Activated naive CD8-positive, alpha-beta T cell treated with anti-CD3 and anti-CD28 coated beads, Interleukin-2, amount 50 U/mL, for 24 hours (primary cell): ENCODE data around the gene MSH4.
A peak's percentile ranks its signal among the peaks of the same experiment; 100 is the strongest.

Source experiments
- ATAC-seq: fragments of 150-1000 bp; cut with Tn5 transposase; one replicate; pipeline ENCODE4 v1.10.0; 2021
- DNase-seq: peaks from one replicate; pipeline ENCODE4 v3.0.0; 2021
- H3K27ac Mint-ChIP-seq: one replicate; pipeline ENCODE4 v1.8.0; 2021; ENCODE audit warnings: mild to moderate bottlenecking, mixed read lengths
- H3K27me3 Mint-ChIP-seq: one replicate; pipeline ENCODE4 v1.8.0; 2021; ENCODE audit warnings: mixed read lengths
- H3K36me3 Mint-ChIP-seq: one replicate; pipeline ENCODE4 v1.8.0; 2021; ENCODE audit warnings: low read depth, mixed read lengths
- H3K4me1 Mint-ChIP-seq: one replicate; pipeline ENCODE4 v1.8.0; 2021; ENCODE audit warnings: mixed read lengths
- H3K4me3 Mint-ChIP-seq: one replicate; pipeline ENCODE4 v1.8.0; 2021; ENCODE audit warnings: mild to moderate bottlenecking, moderate library complexity, mixed read lengths
- H3K9me3 Mint-ChIP-seq: one replicate; pipeline ENCODE4 v1.8.0; 2021; ENCODE audit warnings: mixed read lengths

MSH4 gene

DNA sequence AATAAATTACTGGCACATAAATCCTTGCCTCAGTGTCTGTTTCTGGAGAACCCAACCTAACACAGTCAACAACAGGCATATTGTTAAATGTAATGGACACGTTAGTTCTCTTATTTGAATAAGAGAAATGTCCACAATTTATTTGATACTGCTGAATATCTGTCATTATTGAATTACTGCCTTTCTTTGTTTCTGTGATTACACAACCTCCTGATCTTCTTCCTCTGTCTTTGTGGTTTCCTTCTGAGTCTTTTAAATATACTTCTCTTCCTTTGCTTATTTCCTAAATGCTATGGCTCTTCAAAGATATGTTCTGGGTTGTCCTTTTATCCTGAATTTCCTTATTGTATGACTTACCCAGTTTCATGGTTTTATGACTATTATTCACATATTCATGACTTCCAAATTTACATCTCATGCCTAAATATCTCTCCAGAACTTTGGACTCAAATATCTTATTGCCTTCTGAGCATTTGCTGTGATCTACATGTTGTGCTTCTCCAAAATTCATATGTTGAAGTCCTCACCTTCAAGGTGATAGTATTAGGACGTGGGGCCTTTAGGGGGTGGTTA, 39.9 kb downstream of the MSH4 start:
- ATAC-seq (no peak), DNase-seq (no peak)
- Mint-ChIP-seq H3K36me3 (no peaks in the 10 kb centered on the region), H3K27ac (no peak overlapping the region), H3K4me3 (no peak overlapping the region), H3K9me3 (peaks cover 30% of the 10 kb centered on the region), H3K27me3 (peaks cover 4% of the 10 kb centered on the region), H3K4me1 (no peaks in the 10 kb centered on the region)

DNA sequence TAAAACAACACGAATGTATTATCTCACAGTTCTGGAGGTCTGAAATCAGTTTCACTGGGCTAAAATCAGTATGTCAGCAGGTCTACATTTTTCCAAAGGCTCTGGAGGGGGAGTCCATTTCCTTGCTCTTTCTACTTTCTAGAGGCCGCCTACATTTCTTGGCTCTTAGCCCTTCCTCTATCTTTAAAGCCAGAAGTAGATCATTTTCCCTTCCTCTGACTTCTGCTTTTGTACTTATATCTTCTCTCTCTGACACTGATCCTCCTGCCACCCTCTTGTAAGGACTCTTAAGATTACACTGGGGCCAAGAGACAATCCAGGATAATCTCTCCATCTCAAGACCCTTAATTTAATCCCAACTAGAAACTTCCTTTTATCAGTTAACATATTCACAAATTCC, 41.4 kb downstream of the MSH4 start:
- peaks cover 19% of the 10 kb centered on the region for H3K9me3 Mint-ChIP-seq
- H3K4me3 Mint-ChIP-seq: no peak overlapping the region
- H3K27ac Mint-ChIP-seq: no peak overlapping the region
- H3K36me3 Mint-ChIP-seq: no peaks in the 10 kb centered on the region
- H3K4me1 Mint-ChIP-seq: no peaks in the 10 kb centered on the region
- peaks cover 4% of the 10 kb centered on the region for H3K27me3 Mint-ChIP-seq
- ATAC-seq (no peak), DNase-seq (no peak)

DNA sequence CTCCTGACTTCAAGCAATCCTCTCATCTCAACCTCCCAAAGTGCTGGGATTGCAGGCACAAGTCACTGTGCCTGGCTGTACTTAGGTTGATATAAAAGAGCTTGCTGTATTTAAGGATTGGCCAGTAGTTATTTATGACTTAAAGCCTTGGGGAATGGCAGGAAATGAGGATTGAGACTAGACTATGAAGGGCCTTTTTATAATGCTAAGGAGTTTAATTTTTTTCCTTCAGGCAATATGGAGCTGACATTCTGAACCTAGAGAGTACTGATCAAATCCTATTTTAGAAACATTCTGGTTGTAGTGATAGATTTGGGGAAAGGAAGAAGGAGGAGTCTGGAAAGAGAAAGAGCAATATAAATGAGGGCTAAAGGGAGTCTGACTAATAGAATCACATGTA, 44.7 kb downstream of the MSH4 start:
- ATAC-seq: no peak
- H3K4me1 Mint-ChIP-seq: no peaks in the 10 kb centered on the region
- H3K27ac Mint-ChIP-seq: no peak overlapping the region
- H3K27me3 Mint-ChIP-seq: peaks cover 4% of the 10 kb centered on the region
- no peak for DNase-seq
- H3K4me3 Mint-ChIP-seq: no peak overlapping the region
- peaks cover 9% of the 10 kb centered on the region for H3K9me3 Mint-ChIP-seq
- H3K36me3 Mint-ChIP-seq: no peaks in the 10 kb centered on the region

DNA sequence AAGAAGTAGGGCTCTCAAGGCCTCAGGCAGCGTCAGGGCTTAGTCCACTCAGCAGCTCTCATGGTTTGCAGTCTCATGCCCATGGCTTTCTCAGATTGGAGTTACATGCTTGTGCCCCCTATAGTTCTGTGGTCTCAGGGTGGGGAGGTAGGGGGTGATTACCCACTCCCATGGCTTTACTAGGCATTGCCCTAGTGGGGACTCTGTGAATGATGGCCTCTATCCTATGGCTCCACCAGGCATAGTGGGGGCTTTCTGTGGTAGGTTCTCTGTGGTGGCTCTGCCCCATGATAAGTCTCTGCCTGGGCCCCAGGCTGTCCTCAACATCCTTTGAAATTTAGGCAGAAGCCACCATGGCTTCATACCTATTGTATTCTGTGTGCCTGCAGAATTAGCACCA, 48.9 kb downstream of the MSH4 start:
- no peaks in the 10 kb centered on the region for H3K4me1 Mint-ChIP-seq
- H3K27me3 Mint-ChIP-seq: no peaks in the 10 kb centered on the region
- no peaks in the 10 kb centered on the region for H3K9me3 Mint-ChIP-seq
- no peak overlapping the region for H3K4me3 Mint-ChIP-seq
- no peak overlapping the region for H3K27ac Mint-ChIP-seq
- ATAC-seq (peak; percentile 28), DNase-seq (no peak)
- H3K36me3 Mint-ChIP-seq: no peaks in the 10 kb centered on the region

DNA sequence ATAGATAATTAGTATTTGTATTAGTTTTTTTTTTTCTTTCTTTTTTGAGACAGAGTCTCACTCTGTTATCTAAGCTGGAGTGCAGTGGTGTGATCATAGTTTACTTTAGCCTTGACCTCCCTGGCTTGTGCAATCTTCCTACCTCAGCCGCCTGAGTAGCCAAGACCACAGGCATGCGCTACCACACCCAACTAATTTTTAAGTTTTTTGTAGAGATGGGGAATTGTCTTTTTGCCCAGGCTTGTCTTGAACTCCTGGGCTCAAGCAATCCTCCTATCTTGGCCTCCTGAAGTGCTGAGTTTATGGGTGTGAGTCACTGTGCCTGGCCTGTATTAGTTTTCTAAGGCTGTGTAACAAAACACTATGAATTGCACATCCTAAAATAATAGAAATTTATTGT, 58.3 kb downstream of the MSH4 start:
- Mint-ChIP-seq H3K9me3 (no peaks in the 10 kb centered on the region), H3K4me1 (no peaks in the 10 kb centered on the region), H3K4me3 (no peak overlapping the region), H3K36me3 (no peaks in the 10 kb centered on the region), H3K27me3 (peaks cover 1% of the 10 kb centered on the region), H3K27ac (no peak overlapping the region)
- no peak for ATAC-seq
- DNase-seq: no peak

DNA sequence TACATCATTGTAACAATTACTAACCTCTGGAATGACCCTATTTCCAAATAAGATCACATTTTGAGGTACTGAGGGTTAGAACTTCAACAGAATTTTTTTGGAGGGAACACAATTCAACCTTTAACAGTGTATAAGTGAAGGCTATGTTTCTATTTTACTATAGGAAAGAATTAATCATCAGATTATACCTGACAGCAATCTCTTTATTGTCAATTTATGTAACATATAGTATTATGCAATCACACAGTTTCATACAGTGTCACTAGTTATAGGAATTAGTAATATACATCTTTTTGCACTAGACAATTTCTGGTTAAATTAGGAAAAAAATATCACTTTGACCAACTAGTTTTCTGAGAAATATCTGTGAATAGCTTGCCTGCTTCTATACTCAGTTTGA, 59.1 kb downstream of the MSH4 start:
- H3K36me3 Mint-ChIP-seq: no peaks in the 10 kb centered on the region
- no peak overlapping the region for H3K27ac Mint-ChIP-seq
- no peak overlapping the region for H3K4me3 Mint-ChIP-seq
- ATAC-seq: no peak
- no peaks in the 10 kb centered on the region for H3K9me3 Mint-ChIP-seq
- no peak for DNase-seq
- peaks cover 1% of the 10 kb centered on the region for H3K27me3 Mint-ChIP-seq
- H3K4me1 Mint-ChIP-seq: no peaks in the 10 kb centered on the region

DNA sequence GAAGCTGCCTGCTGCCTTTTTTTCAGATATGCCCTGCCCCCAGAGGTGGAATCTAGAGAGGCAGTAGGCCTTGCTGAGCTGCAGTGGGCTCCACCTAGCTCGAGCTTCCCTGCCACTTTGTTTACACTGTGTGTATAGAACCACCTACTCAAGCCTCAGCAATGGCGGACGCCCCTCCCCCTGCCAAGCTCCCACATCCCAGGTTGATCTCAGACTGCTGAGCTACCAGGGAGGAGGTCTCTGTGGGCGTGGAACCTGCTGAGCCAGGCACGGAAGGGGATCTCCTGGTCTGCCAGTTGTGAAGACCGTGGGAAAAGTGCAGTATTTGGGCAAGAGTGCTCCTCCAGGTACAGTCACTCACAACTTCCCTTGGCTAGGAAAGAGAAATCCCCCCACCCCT, 65.1 kb downstream of the MSH4 start:
- no peak overlapping the region for H3K27ac Mint-ChIP-seq
- ATAC-seq: no peak
- DNase-seq: no peak
- H3K27me3 Mint-ChIP-seq: peaks cover 1% of the 10 kb centered on the region
- H3K36me3 Mint-ChIP-seq: no peaks in the 10 kb centered on the region
- H3K4me1 Mint-ChIP-seq: no peaks in the 10 kb centered on the region
- H3K4me3 Mint-ChIP-seq: no peak overlapping the region
- H3K9me3 Mint-ChIP-seq: no peaks in the 10 kb centered on the region

DNA sequence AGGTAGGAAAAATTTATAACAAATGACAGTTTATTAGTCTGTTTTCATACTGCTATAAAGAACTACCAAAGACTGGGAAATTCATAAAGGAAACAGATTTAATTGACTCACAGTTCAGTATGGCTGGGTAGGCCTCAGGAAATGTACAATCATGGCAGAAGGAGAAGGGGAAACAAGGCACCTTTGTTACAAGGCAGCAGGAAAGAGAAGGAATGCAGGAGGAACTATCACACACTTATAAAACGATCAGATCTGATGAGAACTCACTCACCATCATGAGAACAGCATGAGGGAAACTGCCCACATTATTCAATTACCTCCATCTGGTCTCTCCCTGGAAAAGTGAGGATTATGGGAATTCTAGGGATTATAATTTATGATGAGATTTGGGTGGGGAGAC, 74.3 kb downstream of the MSH4 start:
- no peaks in the 10 kb centered on the region for H3K4me1 Mint-ChIP-seq
- ATAC-seq (no peak), DNase-seq (no peak)
- no peaks in the 10 kb centered on the region for H3K27me3 Mint-ChIP-seq
- no peaks in the 10 kb centered on the region for H3K36me3 Mint-ChIP-seq
- H3K9me3 Mint-ChIP-seq: no peaks in the 10 kb centered on the region
- H3K4me3 Mint-ChIP-seq: no peak overlapping the region
- no peak overlapping the region for H3K27ac Mint-ChIP-seq

DNA sequence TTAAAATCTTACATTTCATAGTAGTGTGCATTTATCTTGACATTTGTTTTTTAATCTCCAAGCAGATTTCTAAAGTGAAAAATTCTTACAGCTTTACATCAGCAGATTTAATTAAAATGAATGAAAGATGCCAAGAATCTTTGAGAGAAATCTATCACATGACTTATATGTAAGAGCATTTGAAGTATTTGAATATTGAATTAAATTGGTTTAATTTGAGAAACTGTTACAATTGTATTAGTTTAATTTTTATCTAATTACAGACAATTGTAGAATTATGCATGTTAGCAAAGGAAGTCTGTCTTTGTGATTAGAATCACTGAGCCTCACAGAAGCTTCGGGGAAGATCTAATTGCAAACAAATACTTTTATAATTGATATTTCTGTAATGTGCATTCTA, 83.3 kb downstream of the MSH4 start:
- ATAC-seq (no peak), DNase-seq (no peak)
- Mint-ChIP-seq H3K4me3 (no peak overlapping the region), H3K27me3 (no peaks in the 10 kb centered on the region), H3K27ac (no peak overlapping the region), H3K36me3 (no peaks in the 10 kb centered on the region), H3K9me3 (no peaks in the 10 kb centered on the region), H3K4me1 (no peaks in the 10 kb centered on the region)

DNA sequence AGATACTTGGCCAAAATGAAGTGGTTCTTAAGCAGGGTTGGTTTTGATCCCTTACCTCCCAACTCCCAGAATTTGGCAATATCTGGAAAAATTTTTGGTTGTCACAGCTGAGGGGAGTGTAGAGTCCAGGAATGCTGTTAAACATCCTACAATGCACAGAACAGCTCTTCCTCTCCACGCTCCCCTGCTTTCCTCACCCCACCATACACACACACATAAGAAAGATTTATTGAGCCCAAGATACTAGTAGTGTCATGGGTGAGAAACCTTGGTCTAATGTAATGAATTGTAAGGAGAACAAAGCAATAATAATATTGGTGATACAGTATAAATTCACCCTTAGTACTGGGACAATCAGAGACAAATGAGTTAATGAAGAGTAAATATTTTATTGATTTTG, 87.8 kb downstream of the MSH4 start:
- DNase-seq: no peak
- Mint-ChIP-seq H3K4me1 (no peaks in the 10 kb centered on the region), H3K4me3 (no peak overlapping the region), H3K9me3 (no peaks in the 10 kb centered on the region), H3K36me3 (no peaks in the 10 kb centered on the region), H3K27me3 (no peaks in the 10 kb centered on the region), H3K27ac (no peak overlapping the region)
- ATAC-seq: no peak

DNA sequence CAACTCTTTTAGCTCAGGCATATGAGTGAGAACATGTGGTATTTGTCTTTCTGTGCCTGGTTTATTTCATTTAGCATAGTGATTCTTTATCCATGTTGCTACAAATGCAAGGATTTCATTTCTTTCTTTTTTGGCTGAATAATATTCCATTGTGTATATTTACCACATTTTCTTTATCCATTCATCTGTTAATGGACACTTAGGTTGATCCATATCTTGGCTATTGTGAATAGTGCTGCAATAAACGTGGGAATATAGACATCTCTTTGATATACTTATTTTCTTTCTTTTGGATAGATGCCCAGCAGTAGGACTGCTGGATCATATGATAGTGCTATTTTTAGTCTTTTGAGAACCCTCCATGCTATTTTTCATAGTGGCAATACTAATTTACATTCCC, 104.7 kb downstream of the MSH4 start:
- no peak for ATAC-seq
- peaks cover 2% of the 10 kb centered on the region for H3K27me3 Mint-ChIP-seq
- H3K9me3 Mint-ChIP-seq: peaks cover under 1% of the 10 kb centered on the region
- H3K27ac Mint-ChIP-seq: no peak overlapping the region
- no peak for DNase-seq
- H3K4me1 Mint-ChIP-seq: no peaks in the 10 kb centered on the region
- H3K36me3 Mint-ChIP-seq: no peaks in the 10 kb centered on the region
- H3K4me3 Mint-ChIP-seq: no peak overlapping the region

DNA sequence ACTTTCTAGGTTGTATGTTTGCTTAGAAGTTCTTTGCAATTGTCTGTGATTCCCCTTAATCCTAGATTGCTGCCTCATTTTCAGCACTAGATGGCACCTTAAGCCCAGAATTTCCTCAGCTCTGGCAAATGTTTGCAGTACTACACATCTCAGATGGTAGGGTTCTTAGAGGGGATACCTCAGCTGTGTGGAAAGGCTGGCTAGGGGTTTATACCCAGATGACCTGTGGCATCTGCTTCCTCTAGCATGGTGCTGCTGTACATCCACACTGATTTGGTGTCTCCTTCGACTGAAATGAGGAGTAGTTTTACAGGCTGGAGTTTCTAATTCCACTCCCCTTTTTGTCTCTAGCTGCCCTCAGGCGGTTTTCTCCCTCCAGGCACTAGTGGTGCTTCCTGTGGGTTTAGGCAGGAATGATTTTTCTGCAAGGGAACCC, 112.1 kb downstream of the MSH4 start:
- Mint-ChIP-seq H3K27me3 (peaks cover 2% of the 10 kb centered on the region), H3K27ac (no peak overlapping the region), H3K4me1 (no peaks in the 10 kb centered on the region), H3K36me3 (peaks cover 4% of the 10 kb centered on the region), H3K4me3 (no peak overlapping the region), H3K9me3 (peaks cover 15% of the 10 kb centered on the region)
- ATAC-seq: no peak
- no peak for DNase-seq

DNA sequence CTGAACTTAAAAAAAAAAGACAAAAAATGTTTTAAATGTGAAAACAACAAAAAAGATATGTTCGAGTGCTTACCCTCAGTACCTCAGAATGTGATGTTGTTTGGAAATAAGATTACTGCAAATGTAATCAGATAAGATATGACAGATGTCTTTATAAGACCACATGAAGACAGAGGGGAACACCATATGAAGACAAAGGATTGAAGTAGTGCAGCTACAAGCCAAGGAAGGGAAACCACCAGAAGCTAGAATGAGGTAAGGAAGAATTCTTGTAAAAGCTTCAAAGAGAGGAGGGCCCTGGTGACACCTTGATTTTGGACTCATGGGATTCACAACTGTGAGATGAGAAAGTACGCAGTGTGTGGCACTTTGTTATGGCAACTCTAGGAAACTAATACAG, 120.2 kb downstream of the MSH4 start:
- H3K9me3 Mint-ChIP-seq: no peaks in the 10 kb centered on the region
- no peak for ATAC-seq
- H3K27me3 Mint-ChIP-seq: peaks cover 5% of the 10 kb centered on the region
- no peak for DNase-seq
- no peaks in the 10 kb centered on the region for H3K4me1 Mint-ChIP-seq
- no peak overlapping the region for H3K27ac Mint-ChIP-seq
- no peak overlapping the region for H3K4me3 Mint-ChIP-seq
- H3K36me3 Mint-ChIP-seq: no peaks in the 10 kb centered on the region

DNA sequence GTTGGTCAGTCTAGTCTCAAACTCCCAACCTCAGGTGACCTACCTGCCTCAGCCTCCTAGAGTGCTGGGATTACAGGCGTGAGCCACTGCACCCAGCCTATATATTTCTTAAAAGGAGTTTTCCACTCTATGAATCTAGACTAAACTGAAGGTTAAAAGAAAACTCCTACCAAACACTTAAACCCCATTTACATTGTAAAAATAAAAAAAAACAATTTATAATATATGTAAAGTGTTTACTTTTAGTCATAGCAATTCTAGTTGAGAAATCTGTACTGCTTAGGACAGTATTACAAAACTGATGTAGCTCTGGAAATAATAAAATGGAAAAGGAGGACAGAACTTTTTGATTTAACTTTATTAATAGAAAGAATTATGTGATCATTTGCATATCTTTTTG, 126.0 kb downstream of the MSH4 start:
- H3K9me3 Mint-ChIP-seq: no peaks in the 10 kb centered on the region
- H3K4me3 Mint-ChIP-seq: no peak overlapping the region
- no peak for DNase-seq
- no peak overlapping the region for H3K27ac Mint-ChIP-seq
- ATAC-seq: no peak
- no peaks in the 10 kb centered on the region for H3K27me3 Mint-ChIP-seq
- no peaks in the 10 kb centered on the region for H3K36me3 Mint-ChIP-seq
- no peaks in the 10 kb centered on the region for H3K4me1 Mint-ChIP-seq

DNA sequence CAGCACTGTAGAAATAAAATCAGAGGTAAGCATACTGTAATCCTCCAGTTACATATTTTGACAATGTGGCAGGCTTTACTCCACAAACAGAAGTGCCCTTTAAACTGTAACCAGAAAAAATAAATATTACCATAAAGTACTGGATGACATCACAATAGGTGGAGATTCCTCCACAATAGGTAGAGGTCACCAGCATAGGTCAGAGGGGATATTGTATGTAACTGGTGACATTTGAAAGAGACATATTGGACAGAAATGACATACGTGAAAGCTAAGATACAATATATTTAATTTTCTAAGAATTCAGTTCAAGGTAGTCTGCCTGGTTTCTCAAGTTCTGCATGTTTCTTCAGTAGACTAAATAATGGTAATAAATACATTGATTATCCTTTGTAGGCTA, 135.6 kb downstream of the MSH4 start, which contains the start of gene ASB17:
ASB17 (minus strand) TSS at position 101 of the 400 bp plus-strand sequence. CDS start 113 bp downstream, outside the sequence.
- Mint-ChIP-seq H3K9me3 (no peaks in the 10 kb centered on the region), H3K36me3 (no peaks in the 10 kb centered on the region), H3K27me3 (peaks cover 10% of the 10 kb centered on the region), H3K27ac (no peak within 1 kb of the TSS), H3K4me3 (no peak within 1 kb of the TSS), H3K4me1 (no peaks in the 10 kb centered on the region)
- ATAC-seq: no peak
- DNase-seq: no peak

DNA sequence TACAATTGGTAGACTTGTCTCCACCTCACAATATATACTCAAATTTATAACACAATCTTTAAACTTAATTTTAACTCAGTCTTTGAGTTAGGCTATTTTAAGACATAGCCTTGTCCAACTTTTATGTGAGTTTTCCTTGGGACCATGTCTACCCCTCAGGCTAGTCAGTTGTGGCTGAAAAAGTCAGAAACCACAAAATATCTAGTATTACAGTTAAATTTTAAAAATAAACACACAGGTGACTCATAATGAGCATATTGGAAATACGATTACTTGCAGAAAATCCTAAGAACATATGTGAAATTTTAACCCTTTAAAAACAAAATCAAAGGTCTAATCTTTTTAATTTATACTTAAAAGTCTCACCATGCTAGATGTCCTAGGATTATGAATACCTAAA, 140.4 kb downstream of the MSH4 start:
- peaks cover 3% of the 10 kb centered on the region for H3K9me3 Mint-ChIP-seq
- H3K4me3 Mint-ChIP-seq: no peak overlapping the region
- H3K27ac Mint-ChIP-seq: no peak overlapping the region
- ATAC-seq: no peak
- DNase-seq: no peak
- no peaks in the 10 kb centered on the region for H3K4me1 Mint-ChIP-seq
- no peaks in the 10 kb centered on the region for H3K36me3 Mint-ChIP-seq
- peaks cover 4% of the 10 kb centered on the region for H3K27me3 Mint-ChIP-seq
